Measurements from ENCODE around the gene ADAM15.

- TF ChIP-seq POLR2A (IDR thresholded peaks at IDR 0.05; ENCODE audit: control extremely low read depth in 1 of 2, low read depth in 2 of 2, low read length in 2 of 2) (no peak), SIN3A (conservative IDR thresholded peaks at IDR 0.05 in 1 of 2, IDR thresholded peaks at IDR 0.05 in 1 of 2; ENCODE audit: low read depth in 1 of 2, low read length in 2 of 2) (no peak), YY1 (IDR thresholded peaks at IDR 0.05; ENCODE audit: low read depth, low read length) (no peak), EP300 (IDR thresholded peaks at IDR 0.05; ENCODE audit: borderline replicate concordance in 1 of 2, low read depth in 2 of 2, low read length in 2 of 2) (no peak), POLR2AphosphoS5 (IDR thresholded peaks at IDR 0.05; ENCODE audit: low read depth, low read length) (no peak)
Measured at GRCh38 chr1:155030243-155030795, 20.8 kb upstream of the ADAM15 start.

All from H1 (cell line).